Measurements from ENCODE around the gene SPSB2.

SPSB2 gene

GRCh38 chr12:6867413-6868210, 5.5 kb downstream of the SPSB2 start, which contains the start of gene TPI1 (continued):
- TF ChIP-seq HIC1 (tag by site-specific recombination; IDR thresholded peaks at IDR 0.05) (0 out of 2 replicates have a peak, but pooled peaks have one; percentile 32), ZNF792 (tag by site-specific recombination; IDR thresholded peaks at IDR 0.05) (no peak), ZNF146 (tag by site-specific recombination; IDR thresholded peaks at IDR 0.05) (0 out of 2 replicates have a peak, but pooled peaks have one; percentile 1), ZBTB49 (tag by site-specific recombination; IDR thresholded peaks at IDR 0.05; ENCODE audit: low read depth) (no peak), ZNF157 (tag by site-specific recombination; IDR thresholded peaks at IDR 0.05) (no peak), ZNF549 (tag by site-specific recombination; IDR thresholded peaks at IDR 0.05) (no peak), ZBTB7A (tag by site-specific recombination; IDR thresholded peaks at IDR 0.05; ENCODE audit: low read depth) (no peak; the same call in 1 of the 2 replicates), ZNF174 (tag by site-specific recombination; IDR thresholded peaks at IDR 0.05) (no peak), ZNF623 (tag by site-specific recombination; IDR thresholded peaks at IDR 0.05) (no peak), BCL11A (tag by site-specific recombination; IDR thresholded peaks at IDR 0.05; ENCODE audit: low read depth) (0 out of 2 replicates have a peak, but pooled peaks have one; percentile 28), ZNF2 (tag by site-specific recombination; IDR thresholded peaks at IDR 0.05) (0 out of 2 replicates have a peak, but pooled peaks have one; percentile 8), KLF1 (tag by site-specific recombination; IDR thresholded peaks at IDR 0.05) (0 out of 2 replicates have a peak, but pooled peaks have one; percentile 8), ZNF426 (tag by site-specific recombination; IDR thresholded peaks at IDR 0.05) (no peak), ZNF239 (tag by site-specific recombination; IDR thresholded peaks at IDR 0.05) (peak; percentile 34; the same call in 1 of the 2 replicates), KLF9 (tag by site-specific recombination; IDR thresholded peaks at IDR 0.05; ENCODE audit: low read depth) (peak; percentile 29; the same call in 1 of the 2 replicates), ZBTB8A (tag by site-specific recombination; IDR thresholded peaks at IDR 0.05) (peak; percentile 78)

GRCh38 chr12:6866920-6867412, 6.1 kb downstream of the SPSB2 start:
- CTCF ChIA-PET = interaction anchor here (0.9 to 1.5 kb wide), 6 partner anchors 16 to 114 kb away, joined by 3 to 6 read pairs (median 3); partner anchors contain the start of genes CDCA3 and MLF2
- Histone ChIP-seq H3K27ac (ENCODE audit: extremely low read depth, low read depth, low read length) (no peak overlapping the region), H3K36me3 (ENCODE audit: control insufficient read depth in 2 of 2, insufficient read depth in 1 of 2, low read length in 2 of 2) (peaks cover 11 to 79% of the 10 kb centered on the region in 2 experiments)
- TF ChIP-seq ZNF610 (tag by site-specific recombination; IDR thresholded peaks at IDR 0.05; ENCODE audit: borderline replicate concordance) (no peak), ZNF2 (tag by site-specific recombination; IDR thresholded peaks at IDR 0.05) (no peak), KLF1 (tag by site-specific recombination; IDR thresholded peaks at IDR 0.05) (0 out of 2 replicates have a peak, but pooled peaks have one; percentile 12), ZNF558 (tag by site-specific recombination; IDR thresholded peaks at IDR 0.05) (no peak), ZNF391 (tag by site-specific recombination; IDR thresholded peaks at IDR 0.05; ENCODE audit: borderline replicate concordance, low read depth) (no peak), ZBTB8A (tag by site-specific recombination; IDR thresholded peaks at IDR 0.05) (peak; percentile 84), GLIS1 (tag by site-specific recombination; IDR thresholded peaks at IDR 0.05) (peak; percentile 31; the same call in 1 of the 2 replicates), RBAK (tag by site-specific recombination; IDR thresholded peaks at IDR 0.05) (no peak), ZNF404 (tag by site-specific recombination; IDR thresholded peaks at IDR 0.05) (no peak), ZNF292 (tag by site-specific recombination; IDR thresholded peaks at IDR 0.05; ENCODE audit: borderline replicate concordance, low read depth) (no peak), ZNF169 (tag by site-specific recombination; IDR thresholded peaks at IDR 0.05) (no peak), ZBTB48 (tag by site-specific recombination; IDR thresholded peaks at IDR 0.05) (peak; percentile 81), ZIC2 (tag by site-specific recombination; IDR thresholded peaks at IDR 0.05) (peak; percentile 90), ZNF26 (tag by site-specific recombination; IDR thresholded peaks at IDR 0.05) (no peak)

More at GRCh38 chr12:6866920-6867412, 6.1 kb downstream of the SPSB2 start:
- peak overlapping the region; percentile 87 for H3K4me3 ChIP-seq (ENCODE audit: low read depth, low read length)
- H3K9me3 ChIP-seq (ENCODE audit: control insufficient read depth, insufficient read depth, low read depth, low read length) = no peaks in the 10 kb centered on the region
- peaks cover 6% of the 10 kb centered on the region for H3K4me1 ChIP-seq (ENCODE audit: control insufficient read depth, insufficient read depth, low read length)
- POLR2A ChIA-PET = interaction anchor here (0.7 to 7.6 kb wide), 18 partner anchors 13 to 356 kb away, joined by 3 to 183 read pairs (median 8); partner anchors contain the start of genes C12orf57, CDCA3, COPS7A and LRRC23
